ENCODE results near the gene LPP. TPM values are rescaled to one million over a fixed set of nuclear protein-coding genes. Genes with fewer than 3 reads are reported as not detected.

Gene LPP
- total RNA-seq, 1 experiment from 2014 or later = 20.4 TPM

GRCh38 chr3:188931036-188931435, 777.1 kb downstream of the LPP start:
- intact Hi-C loops (cut with micrococcal nuclease) = no loop called here
- CTCF ChIA-PET = no interaction called here

GRCh38 chr3:188931531-188931930, 777.6 kb downstream of the LPP start:
- Histone ChIP-seq H3K9ac (ENCODE audit: low read length) (no peak overlapping the region), H3K4me1 (ENCODE audit: insufficient read depth, low read length) (no peaks in the 10 kb centered on the region), H3K4me3 (ENCODE audit: low read length) (no peak overlapping the region), H2AFZ (ENCODE audit: low read length) (no peak overlapping the region), H3K9me2 (replicated peaks; ENCODE audit: low read length) (no peaks in the 10 kb centered on the region), H3K36me3 (ENCODE audit: low read depth, low read length) (no peaks in the 10 kb centered on the region), H3K27ac (ENCODE audit: low read length) (no peak overlapping the region), H3K27me3 (ENCODE audit: low read length) (no peaks in the 10 kb centered on the region), H4K20me1 (ENCODE audit: low read length) (no peaks in the 10 kb centered on the region), H3K79me2 (ENCODE audit: low read length) (no peaks in the 10 kb centered on the region), H3K9me3 (ENCODE audit: low read length) (no peaks in the 10 kb centered on the region), H3K4me2 (ENCODE audit: low read length) (no peak overlapping the region), H3F3A (ENCODE audit: low read length, unreplicated experiment) (no peaks in the 10 kb centered on the region)
- BruUV-seq (replicated peaks) = no TSS peak
- ChIA-PET CTCF (no interaction called here), POLR2A (ENCODE audit: unreplicated experiment) (no interaction called here)
- DNase-seq = no peak
- intact Hi-C loops (cut with micrococcal nuclease) = no loop called here
- no peak for TF ChIP-seq CTCF (conservative IDR thresholded peaks at IDR 0.05; ENCODE audit: low read depth, low read length)
- TF ChIP-seq EZH2phosphoT487 (IDR thresholded peaks at IDR 0.05; ENCODE audit: borderline replicate concordance, low read length) = no peak
- no peak for TF ChIP-seq EZH2 (IDR thresholded peaks at IDR 0.05; ENCODE audit: low read length, unreplicated experiment)
- 0 out of 2 replicates have a peak, but pooled peaks have one; percentile 23 for ATAC-seq

More at GRCh38 chr3:188931036-188931435, 777.1 kb downstream of the LPP start:
- TF ChIP-seq CTCF (conservative IDR thresholded peaks at IDR 0.05; ENCODE audit: low read depth, low read length) = no peak
- TF ChIP-seq EZH2phosphoT487 (IDR thresholded peaks at IDR 0.05; ENCODE audit: borderline replicate concordance, low read length) = no peak
- TF ChIP-seq EZH2 (IDR thresholded peaks at IDR 0.05; ENCODE audit: low read length, unreplicated experiment) = no peak
- H3K4me1 ChIP-seq (ENCODE audit: insufficient read depth, low read length) = no peaks in the 10 kb centered on the region
- H3K4me3 ChIP-seq (ENCODE audit: low read length) = no peak overlapping the region
- H3K9ac ChIP-seq (ENCODE audit: low read length) = no peak overlapping the region
- H3K9me3 ChIP-seq (ENCODE audit: low read length) = no peaks in the 10 kb centered on the region
- H3K9me2 ChIP-seq (replicated peaks; ENCODE audit: low read length) = no peaks in the 10 kb centered on the region
- H3K4me2 ChIP-seq (ENCODE audit: low read length) = no peak overlapping the region
- ATAC-seq = no peak
- H4K20me1 ChIP-seq (ENCODE audit: low read length) = no peaks in the 10 kb centered on the region
- no TSS peak for BruUV-seq (replicated peaks)
- H3K27me3 ChIP-seq (ENCODE audit: low read length) = no peaks in the 10 kb centered on the region
- no peak for DNase-seq
- no peak overlapping the region for H2AFZ ChIP-seq (ENCODE audit: low read length)
- H3K36me3 ChIP-seq (ENCODE audit: low read depth, low read length) = no peaks in the 10 kb centered on the region
- H3K79me2 ChIP-seq (ENCODE audit: low read length) = no peaks in the 10 kb centered on the region
- POLR2A ChIA-PET (ENCODE audit: unreplicated experiment) = no interaction called here
- H3K27ac ChIP-seq (ENCODE audit: low read length) = no peak overlapping the region
- no peaks in the 10 kb centered on the region for H3F3A ChIP-seq (ENCODE audit: low read length, unreplicated experiment)

GRCh38 chr3:188934989-188935388, 781.0 kb downstream of the LPP start:
- ATAC-seq = no peak
- no peak for DNase-seq
- H4K20me1 ChIP-seq (ENCODE audit: low read length) = no peaks in the 10 kb centered on the region
- no peaks in the 10 kb centered on the region for H3K9me2 ChIP-seq (replicated peaks; ENCODE audit: low read length)
- ChIA-PET CTCF (no interaction called here), POLR2A (ENCODE audit: unreplicated experiment) (no interaction called here)
- H3K27me3 ChIP-seq (ENCODE audit: low read length) = no peaks in the 10 kb centered on the region
- intact Hi-C loops (cut with micrococcal nuclease) = no loop called here
- H3K4me3 ChIP-seq (ENCODE audit: low read length) = no peak overlapping the region
- no peaks in the 10 kb centered on the region for H3K9me3 ChIP-seq (ENCODE audit: low read length)
- no peaks in the 10 kb centered on the region for H3F3A ChIP-seq (ENCODE audit: low read length, unreplicated experiment)
- no peak overlapping the region for H2AFZ ChIP-seq (ENCODE audit: low read length)
- H3K9ac ChIP-seq (ENCODE audit: low read length) = no peak overlapping the region
- H3K36me3 ChIP-seq (ENCODE audit: low read depth, low read length) = no peaks in the 10 kb centered on the region
- no peaks in the 10 kb centered on the region for H3K79me2 ChIP-seq (ENCODE audit: low read length)
- H3K27ac ChIP-seq (ENCODE audit: low read length) = no peak overlapping the region
- H3K4me1 ChIP-seq (ENCODE audit: insufficient read depth, low read length) = no peaks in the 10 kb centered on the region
- H3K4me2 ChIP-seq (ENCODE audit: low read length) = no peak overlapping the region
- no TSS peak for BruUV-seq (replicated peaks)
- TF ChIP-seq CTCF (conservative IDR thresholded peaks at IDR 0.05; ENCODE audit: low read depth, low read length) = no peak
- TF ChIP-seq EZH2 (IDR thresholded peaks at IDR 0.05; ENCODE audit: low read length, unreplicated experiment) = no peak
- TF ChIP-seq EZH2phosphoT487 (IDR thresholded peaks at IDR 0.05; ENCODE audit: borderline replicate concordance, low read length) = no peak

Data from PC-3 (cell line).